Thoracic aorta (tissue), 2 donors: ENCODE data around the gene FNDC3B. TPM values are rescaled to one million over a fixed set of nuclear protein-coding genes. Genes with fewer than 3 reads are reported as not detected.

Experiments
- ATAC-seq: fragments of 150-250 bp; one replicate; pipeline ENCODE4 v1.8.0; 2017; ENCODE audit warnings: low read depth; ENCODE audit not compliant: insufficient number of reproducible peaks, low FRiP score
- DNase-seq: peaks from one replicate; pipeline ENCODE4 v3.0.0-alpha.2; 2020; ENCODE audit warnings: low spot score
- H3K27ac ChIP-seq, 2 donors: fragments of 200-600 bp; sonication (generic); 1 replicate in 1 of 2; 2 replicates in 1 of 2; pipeline ENCODE4 v1.5.1; 2016; ENCODE audit warnings: mild to moderate bottlenecking in 2 of 2, moderate library complexity in 2 of 2
- H3K27me3 ChIP-seq: fragments of 200-600 bp; sonication (generic); replicated peaks from 2 replicates; pipeline ENCODE4 v1.6.0; 2016; ENCODE audit warnings: mild to moderate bottlenecking; ENCODE audit not compliant: insufficient read depth
- H3K36me3 ChIP-seq: fragments of 200-600 bp; sonication (generic); one replicate; pipeline ENCODE4 v1.5.1; 2016
- H3K4me1 ChIP-seq, 2 donors: fragments of 200-600 bp; sonication (generic); 1 replicate in 1 of 2; 2 replicates in 1 of 2; pipeline versions ENCODE4 v1.5.1 to v1.6.0; 2016; ENCODE audit warnings: low read depth in 2 of 2, mild to moderate bottlenecking in 1 of 2; ENCODE audit not compliant: control insufficient read depth in 1 of 2
- H3K4me3 ChIP-seq: fragments of 200-600 bp; sonication (generic); 2 replicates; pipeline ENCODE4 v1.5.1; 2016; ENCODE audit warnings: mild to moderate bottlenecking
- H3K9me3 ChIP-seq: fragments of 200-600 bp; sonication (generic); 2 replicates; pipeline ENCODE4 v1.5.1; 2016
- CTCF ChIP-seq: fragments of 200-600 bp; sonication (generic); IDR thresholded peaks from one replicate; pipeline ENCODE4 v1.5.1; 2019; ENCODE audit warnings: antibody characterized with exemption
- total RNA-seq, 2 donors: library from RNA; depleted of rRNA; stranded (reverse); fragments of >200 nt; gene quantifications; one replicate each; pipeline versions ENCODE4 v1.1.0 to v1.2.3, GENCODE V29; 2016

FNDC3B gene
- total RNA-seq, 2 donors from 2014 or later, result 113 to 163 TPM

GRCh38 chr3:172352786-172353185 lies 313.4 kb downstream of the FNDC3B start:
- H3K4me3 ChIP-seq, result no peak overlapping the region
- no peaks in the 10 kb centered on the region for H3K9me3 ChIP-seq
- H3K4me1 ChIP-seq, result peaks cover 22 to 37% of the 10 kb centered on the region in 2 donors
- H3K27me3 ChIP-seq, result no peaks in the 10 kb centered on the region
- DNase-seq, result no peak
- no peak for TF ChIP-seq CTCF
- no peak overlapping the region for H3K27ac ChIP-seq
- ATAC-seq, result no peak
- peaks cover 25% of the 10 kb centered on the region for H3K36me3 ChIP-seq

GRCh38 chr3:172354931-172355499 lies 315.6 kb downstream of the FNDC3B start:
- H3K4me3 ChIP-seq, result no peak overlapping the region
- H3K27me3 ChIP-seq, result no peaks in the 10 kb centered on the region
- H3K27ac ChIP-seq, result peak overlapping the region; percentile 6 to 47
- H3K9me3 ChIP-seq, result no peaks in the 10 kb centered on the region
- peaks cover 22 to 42% of the 10 kb centered on the region in 2 donors for H3K4me1 ChIP-seq
- no peak for TF ChIP-seq CTCF
- ATAC-seq, result no peak
- no peak for DNase-seq
- H3K36me3 ChIP-seq, result peaks cover 17% of the 10 kb centered on the region

GRCh38 chr3:172355836-172356235 lies 316.5 kb downstream of the FNDC3B start:
- no peak for TF ChIP-seq CTCF
- Histone ChIP-seq H3K27ac (peak overlapping the region; percentile 6 to 47), H3K4me3 (no peak overlapping the region), H3K27me3 (no peaks in the 10 kb centered on the region), H3K4me1 (peaks cover 22 to 42% of the 10 kb centered on the region in 2 donors), H3K36me3 (peaks cover 17% of the 10 kb centered on the region), H3K9me3 (no peaks in the 10 kb centered on the region)
- DNase-seq (no peak), ATAC-seq (peak; percentile 71)

- H3K27me3 ChIP-seq, result no peaks in the 10 kb centered on the region
- ATAC-seq, result no peak
- no peak for TF ChIP-seq CTCF
- no peak overlapping the region for H3K4me3 ChIP-seq
- no peaks in the 10 kb centered on the region for H3K9me3 ChIP-seq
- H3K36me3 ChIP-seq, result peaks cover 17% of the 10 kb centered on the region
- DNase-seq, result no peak
- peaks cover 22 to 42% of the 10 kb centered on the region in 2 donors for H3K4me1 ChIP-seq
- peak overlapping the region in 1 of 2 donors; percentile 47 for H3K27ac ChIP-seq
Measured at GRCh38 chr3:172356427-172356826, 317.0 kb downstream of the FNDC3B start.

GRCh38 chr3:172357850-172358754 lies 318.7 kb downstream of the FNDC3B start:
- Histone ChIP-seq H3K9me3 (no peaks in the 10 kb centered on the region), H3K27ac (peak overlapping the region in 1 of 2 donors; percentile 29), H3K4me1 (peaks cover 22 to 42% of the 10 kb centered on the region in 2 donors), H3K4me3 (no peak overlapping the region), H3K27me3 (no peaks in the 10 kb centered on the region), H3K36me3 (peaks cover 13% of the 10 kb centered on the region)
- no peak for DNase-seq
- no peak for TF ChIP-seq CTCF
- ATAC-seq, result no peak
